Measurements from ENCODE around the gene ZNF587B.
"Not testable (repeated sequence)": the region's sequence is repeated elsewhere in the genome, so short reads cannot be mapped to it uniquely, and the experiment has no call there.

Gene ZNF587B

GRCh38 chr19:57873883-57874799 is 44.0 kb downstream of the ZNF587B start:
- not testable (repeated sequence) for DNase-seq

- DNase-seq = no peak
Observed at GRCh38 chr19:57886046-57886445, 55.9 kb downstream of the ZNF587B start.

- DNase-seq = no peak
Observed at GRCh38 chr19:57887195-57887941, 57.3 kb downstream of the ZNF587B start.

GRCh38 chr19:57888107-57888559 is 58.0 kb downstream of the ZNF587B start:
- DNase-seq = no peak

GRCh38 chr19:57888560-57889231 is 58.6 kb downstream of the ZNF587B start, which contains the start of gene ZNF814:
Gene ZNF814 (minus strand): TSS chr19:57889037. CDS start chr19:57888802, 235 bp downstream.
- DNase-seq = peak; percentile 78

GRCh38 chr19:57890706-57891105 is 60.6 kb downstream of the ZNF587B start:
- DNase-seq = not testable (repeated sequence)

Measured in activated gamma-delta T cell treated with Interleukin-2 at 50 U/mL for 16 hours (primary cell).